NCI-H345 (cell line): Measurements from ENCODE around the gene SFMBT2.

Source experiments
- DNase-seq: peaks from one replicate; lab custom pipeline; 2025; lab: John Stamatoyannopoulos, UW

SFMBT2 gene

DNA sequence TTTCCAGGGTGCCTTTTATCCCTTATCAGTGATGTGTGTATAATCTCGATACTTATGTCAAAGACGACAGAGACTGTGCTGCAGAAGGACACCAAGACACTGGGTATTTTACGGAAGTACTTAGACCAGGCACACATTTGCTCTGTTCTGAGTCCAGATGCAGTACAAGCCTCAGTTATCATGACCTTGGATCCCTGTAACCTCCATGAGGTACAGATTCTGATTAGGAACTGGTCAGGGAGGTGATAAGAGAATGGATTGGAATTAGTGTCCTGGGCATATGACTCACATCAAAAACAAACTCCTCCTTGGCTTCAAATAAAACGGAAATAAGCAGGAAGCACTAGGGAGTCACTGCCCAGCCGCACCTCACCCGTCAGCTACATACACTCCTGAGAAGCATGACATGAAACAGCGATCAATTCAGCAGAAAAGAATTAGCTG is 146.5 kb downstream of the SFMBT2 start:
- DNase-seq: no peak

GRCh38 chr10:7263616-7264015 is 147.2 kb downstream of the SFMBT2 start:
- DNase-seq: no peak

DNA sequence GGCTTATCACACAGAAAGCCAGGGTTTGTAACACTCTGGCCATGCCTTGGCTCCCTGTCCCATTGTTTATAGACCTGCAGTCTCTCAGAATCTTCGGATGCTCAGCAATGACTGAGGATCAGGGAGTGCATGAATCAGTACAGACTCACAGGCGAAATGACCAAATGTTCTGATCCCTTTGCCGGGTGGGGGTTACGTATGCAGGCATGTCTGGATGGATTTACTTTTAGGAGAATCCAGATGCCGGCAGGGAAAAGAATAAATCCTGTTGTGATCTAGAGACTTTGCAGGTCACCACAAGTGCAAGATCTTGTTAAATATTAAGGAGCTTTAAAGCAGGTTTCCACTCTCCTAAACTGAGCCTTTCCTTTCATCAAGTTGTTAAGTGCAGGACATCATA is 149.5 kb downstream of the SFMBT2 start:
- DNase-seq: no peak

- DNase-seq: no peak
Observed at GRCh38 chr10:7260912-7261311, 149.9 kb downstream of the SFMBT2 start.

DNA sequence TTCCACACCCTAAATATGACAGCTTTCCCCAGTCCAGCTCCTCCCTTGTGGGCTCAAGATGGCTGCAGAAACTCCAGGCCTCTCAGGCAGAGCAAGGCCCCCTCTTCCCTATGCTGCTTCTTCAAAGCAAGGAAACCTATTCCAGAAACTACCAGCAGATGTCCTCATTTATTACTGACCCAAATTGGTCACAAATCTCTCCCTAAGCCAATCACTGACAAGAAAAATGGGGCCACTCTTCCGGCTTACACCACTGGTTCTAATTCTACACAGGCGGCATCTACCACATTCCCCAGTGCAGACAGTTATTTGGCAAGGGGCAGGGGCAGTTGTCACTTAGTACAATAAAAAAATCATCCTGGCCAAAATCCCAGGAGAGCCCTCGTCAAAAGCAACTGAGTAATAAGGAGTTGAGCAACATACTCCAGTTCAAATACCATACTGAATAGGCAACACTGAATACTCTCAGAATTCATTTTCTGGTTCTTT is 150.4 kb downstream of the SFMBT2 start:
- DNase-seq: no peak

DNA sequence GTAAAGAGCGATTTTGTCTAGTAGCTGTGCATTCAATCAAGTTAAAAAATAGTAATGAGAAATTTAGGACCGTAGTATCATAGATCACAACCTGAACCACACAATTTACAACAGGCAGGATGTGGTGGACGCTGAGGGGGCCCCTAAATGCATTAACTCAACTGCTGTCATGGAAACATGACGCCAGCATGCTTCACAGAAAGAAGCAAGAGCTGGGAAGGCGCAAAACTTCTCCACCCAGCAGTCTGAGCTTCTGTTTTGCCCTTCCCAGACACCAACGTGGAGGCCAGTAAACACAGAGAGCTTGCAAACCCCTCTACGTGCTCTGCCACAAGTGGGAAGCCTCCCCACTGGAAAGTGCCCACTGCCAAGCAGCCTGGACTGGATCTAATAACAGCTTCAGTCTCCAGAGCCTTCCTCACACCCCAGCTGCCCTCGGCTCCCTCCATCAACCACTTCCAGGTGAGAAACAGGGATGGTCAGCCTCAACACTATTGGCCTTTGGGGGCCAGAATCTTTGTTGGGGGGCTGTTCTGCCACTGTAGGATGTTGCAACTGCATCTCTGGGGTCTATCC is 151.8 kb downstream of the SFMBT2 start:
- no peak for DNase-seq

- DNase-seq: no peak
Observed at GRCh38 chr10:7255517-7255916, 155.3 kb downstream of the SFMBT2 start.

DNA sequence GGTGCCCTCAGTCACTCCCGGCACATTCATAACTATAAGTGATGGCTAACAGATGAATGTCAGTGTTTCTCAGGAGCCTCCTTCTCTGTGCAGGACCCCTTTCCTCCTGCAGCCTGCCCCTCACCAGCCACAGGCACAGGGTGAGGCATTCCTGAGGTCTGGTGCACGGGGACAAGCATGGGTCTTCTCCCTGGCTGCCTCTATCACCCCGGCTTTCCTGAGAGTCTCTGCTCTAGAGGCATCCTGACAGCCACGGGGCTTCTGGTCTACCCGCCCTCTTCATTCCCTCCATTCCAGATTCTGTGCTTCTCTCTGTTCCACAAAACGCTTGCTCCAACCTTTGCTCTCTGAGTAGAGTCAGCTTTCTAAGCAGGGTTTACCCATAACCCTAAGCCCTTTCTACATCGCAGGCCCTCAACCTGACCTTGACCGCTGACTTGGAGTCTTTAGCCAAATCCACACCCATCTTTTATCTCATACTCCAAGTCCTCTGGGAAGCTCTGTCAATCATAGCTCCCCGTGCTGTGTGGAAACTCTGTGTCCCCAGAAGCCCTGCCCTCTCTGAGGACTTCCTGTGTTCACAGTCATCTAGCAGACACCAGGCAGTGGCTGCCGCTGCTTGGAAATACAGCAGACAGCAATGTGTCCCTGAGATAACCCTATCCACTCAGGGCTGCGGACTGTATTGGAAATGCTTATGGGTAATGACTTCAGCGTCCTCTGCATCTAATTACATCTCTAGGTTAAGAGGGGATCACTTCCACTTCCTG is 159.0 kb downstream of the SFMBT2 start:
- DNase-seq: no peak

GRCh38 chr10:7250236-7250635 is 160.6 kb downstream of the SFMBT2 start:
- DNase-seq: no peak

DNA sequence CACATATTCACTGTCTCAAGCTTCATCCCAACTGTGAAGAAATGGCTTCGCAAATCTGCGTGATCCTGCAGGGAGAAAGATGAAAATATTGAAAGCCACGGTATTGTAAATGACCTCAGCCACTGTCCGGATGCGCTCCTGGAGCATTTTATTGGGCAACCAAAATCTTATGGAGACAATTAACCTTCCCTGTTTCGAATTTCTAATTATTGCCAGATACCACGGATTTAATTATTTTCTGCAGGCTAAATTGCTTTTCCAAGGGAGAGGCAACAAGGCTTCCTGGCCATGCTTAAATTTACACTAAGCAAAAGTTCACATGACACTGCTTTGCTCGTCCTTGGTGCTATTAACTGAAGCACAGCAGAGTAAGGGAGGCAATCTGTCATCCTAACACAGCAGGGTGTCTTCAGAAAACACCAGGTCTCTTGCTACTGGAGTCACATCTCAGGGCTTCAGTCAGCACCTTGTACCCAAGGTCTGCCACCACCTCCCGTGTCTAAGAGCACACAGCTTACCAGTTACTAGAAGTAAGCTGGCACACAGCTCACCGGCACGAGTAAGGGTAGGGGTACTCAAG is 162.2 kb downstream of the SFMBT2 start:
- no peak for DNase-seq

DNA sequence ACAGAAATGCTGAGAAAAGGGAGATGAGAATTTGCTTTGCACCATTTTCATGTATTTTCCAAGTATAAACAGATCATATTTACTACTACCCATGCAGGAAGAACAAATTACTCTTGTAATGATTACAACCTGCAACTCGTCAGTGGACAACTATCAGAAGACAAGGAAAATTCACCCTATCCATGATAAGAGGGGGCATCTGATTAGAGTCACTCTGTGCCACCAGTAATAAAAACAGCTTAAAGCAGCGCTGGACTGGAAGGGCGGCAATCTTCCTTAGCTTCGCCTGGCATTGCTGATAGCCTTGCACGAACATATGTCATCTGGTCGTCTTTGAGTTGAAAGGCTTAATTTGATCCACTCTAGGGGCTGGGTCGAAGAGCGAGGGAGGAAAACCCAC is 162.7 kb downstream of the SFMBT2 start:
- DNase-seq: no peak

- no peak for DNase-seq
Observed at GRCh38 chr10:7245505-7245904, 165.3 kb downstream of the SFMBT2 start.

GRCh38 chr10:7243873-7244272 is 167.0 kb downstream of the SFMBT2 start:
- no peak for DNase-seq

DNA sequence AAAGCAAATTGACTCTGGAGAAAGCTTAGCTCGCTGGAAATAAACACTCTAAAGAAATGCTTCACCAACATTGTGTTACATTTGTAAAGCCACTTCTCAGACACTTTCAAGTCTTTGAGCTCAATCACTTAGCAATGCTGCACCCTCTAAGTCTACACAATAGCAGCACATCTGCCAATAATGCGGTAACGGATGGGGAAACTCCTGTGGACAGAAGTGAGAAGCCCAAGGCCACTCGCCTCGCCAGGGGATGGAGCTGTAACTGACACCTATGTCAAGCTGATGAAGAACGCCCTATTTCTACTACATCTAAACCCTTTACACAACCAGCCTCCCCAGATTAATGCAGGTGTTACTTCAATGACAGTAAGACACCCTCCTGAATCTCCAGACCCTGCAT is 167.7 kb downstream of the SFMBT2 start:
- DNase-seq: no peak

GRCh38 chr10:7239312-7239985 is 171.4 kb downstream of the SFMBT2 start:
- DNase-seq: no peak

GRCh38 chr10:7235376-7235775 is 175.5 kb downstream of the SFMBT2 start:
- DNase-seq: no peak

DNA sequence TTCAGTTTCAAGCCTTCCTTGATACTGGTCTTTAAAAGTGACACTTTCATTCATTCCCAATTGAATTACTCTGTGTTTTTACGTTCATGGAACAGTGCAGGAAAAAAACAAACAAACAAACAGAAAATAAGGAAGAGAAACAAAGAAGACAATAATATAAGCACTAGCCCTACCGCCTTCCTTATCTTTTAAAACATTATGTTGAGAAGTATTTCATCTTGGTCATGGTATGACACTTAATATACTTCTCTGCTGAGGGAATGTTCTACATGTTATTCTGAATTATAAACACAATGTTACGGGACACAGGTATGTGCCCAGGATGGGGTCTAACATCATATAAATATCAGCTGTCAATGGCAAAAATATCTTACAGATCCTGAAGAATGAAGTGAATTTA is 176.7 kb downstream of the SFMBT2 start:
- DNase-seq: no peak

DNA sequence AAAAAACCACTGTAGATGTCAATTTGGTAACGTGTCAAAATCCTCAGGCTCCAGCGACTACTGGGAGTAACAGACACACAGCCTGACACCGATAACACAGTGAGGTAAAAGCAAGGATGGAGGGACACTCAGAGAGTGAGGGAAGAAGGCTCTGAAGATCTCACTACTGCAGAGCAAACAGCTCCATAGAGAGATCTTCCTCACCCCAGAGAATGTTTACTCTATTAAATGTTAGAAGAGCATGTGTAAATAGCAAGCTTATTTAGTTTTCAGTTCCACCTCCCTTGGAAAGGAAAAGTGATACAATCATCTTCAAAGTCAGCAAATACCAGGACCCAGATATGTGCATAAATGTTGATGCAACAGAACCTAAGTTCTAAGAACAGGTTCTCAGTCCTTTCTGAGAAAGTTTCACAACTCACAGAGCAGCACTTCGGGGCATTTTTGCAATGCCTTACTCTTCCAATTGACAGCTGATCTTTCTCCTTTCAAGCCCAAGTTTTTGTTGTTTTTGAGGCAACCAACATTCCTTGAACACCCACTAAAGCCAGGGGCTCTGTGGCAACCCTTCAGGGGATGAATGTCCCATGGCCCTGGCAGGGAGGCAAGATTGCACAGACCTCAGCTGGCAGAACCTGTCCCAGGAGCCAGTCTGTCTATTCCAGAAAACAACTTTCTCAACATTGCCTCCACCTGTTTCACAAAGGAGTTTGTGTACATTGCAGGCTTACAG is 177.4 kb downstream of the SFMBT2 start:
- DNase-seq: no peak

DNA sequence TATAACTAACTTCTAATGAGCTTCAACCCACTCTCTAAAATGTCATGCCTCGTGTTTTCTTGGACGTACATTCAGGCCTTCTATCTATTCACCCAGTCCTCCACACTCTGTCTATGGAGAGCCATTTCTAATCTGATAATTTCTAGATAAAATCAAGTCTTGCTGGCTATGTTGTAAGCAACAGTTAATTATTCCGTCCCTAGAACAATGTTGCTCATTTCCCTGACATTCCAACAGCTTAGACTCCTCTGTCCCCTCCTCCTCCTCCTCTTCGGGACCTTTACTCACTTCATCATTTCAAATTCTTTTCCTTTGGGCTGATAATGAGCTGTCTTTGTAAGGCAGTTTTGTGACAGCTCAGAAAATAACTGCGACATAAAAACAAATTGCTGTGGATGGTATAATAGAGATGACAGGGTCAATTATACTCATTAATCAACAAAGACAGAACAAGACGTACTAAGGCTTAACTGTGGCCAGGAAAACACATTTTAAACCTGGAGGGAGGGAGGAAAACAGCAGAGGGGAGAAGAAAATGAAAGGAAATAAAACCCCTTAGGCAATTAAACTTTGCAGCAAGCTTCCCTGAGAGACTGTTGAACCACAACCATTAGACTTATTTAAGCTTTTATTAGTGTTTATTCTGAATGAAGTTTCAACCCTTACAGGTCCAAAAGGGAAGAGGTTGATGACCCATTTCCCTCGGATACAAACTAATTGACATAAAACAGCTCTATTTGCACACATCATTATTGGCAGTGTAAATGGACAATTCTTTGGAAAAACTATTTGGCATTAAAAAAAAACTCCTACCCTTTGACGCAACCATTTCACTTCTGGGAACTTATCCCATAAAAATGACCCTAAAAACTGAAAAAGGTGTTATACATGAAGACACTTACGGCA is 179.1 kb downstream of the SFMBT2 start:
- no peak for DNase-seq

GRCh38 chr10:7230951-7231350 is 179.9 kb downstream of the SFMBT2 start:
- DNase-seq: no peak

DNA sequence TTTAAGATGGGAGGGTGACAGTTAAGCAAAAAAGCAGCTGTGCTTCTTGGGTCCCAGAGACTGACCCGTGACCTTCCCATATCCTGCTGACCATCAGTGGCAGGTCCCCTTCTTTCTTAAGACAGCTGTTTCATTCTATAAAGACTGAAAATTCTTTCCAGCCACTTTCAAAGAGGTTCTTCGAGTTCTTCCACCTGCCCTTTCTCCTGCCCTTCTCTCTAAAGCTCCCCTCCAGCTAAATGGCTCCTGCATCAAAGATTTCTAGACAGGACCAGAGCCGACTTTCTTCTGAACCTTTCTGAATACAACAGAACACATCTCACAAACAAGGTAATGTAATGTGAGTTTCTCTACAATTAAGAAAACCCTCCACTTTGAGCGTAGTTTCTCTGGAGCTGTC is 180.8 kb downstream of the SFMBT2 start:
- DNase-seq: no peak
